ENCODE measurements around the gene CBFA2T2. TPM values are rescaled to one million over a fixed set of nuclear protein-coding genes. Genes with fewer than 3 reads are reported as not detected.

CBFA2T2 gene
- total RNA-seq, 1 donor from 2014 or later = 10.7 TPM

GRCh38 chr20:33466303-33466646 is 23.6 kb upstream of the CBFA2T2 start:
- H3K4me3 ChIP-seq = no peak overlapping the region
- intact Hi-C loops (cut with micrococcal nuclease) = loop anchor here (10.0 kb wide), 1 partner anchor 179 kb away; no protein-coding TSS in a partner anchor
- peaks cover 17% of the 10 kb centered on the region for H3K4me1 ChIP-seq
- DNase-seq = no peak
- H3K27me3 ChIP-seq (ENCODE audit: low read depth) = no peaks in the 10 kb centered on the region
- H3K27ac ChIP-seq (replicated peaks) = no peak overlapping the region
- no peaks in the 10 kb centered on the region for H3K36me3 ChIP-seq
- TF ChIP-seq CTCF (IDR thresholded peaks at IDR 0.05; ENCODE audit: borderline replicate concordance) = no peak
- H3K9me3 ChIP-seq (replicated peaks) = no peaks in the 10 kb centered on the region

DNA sequence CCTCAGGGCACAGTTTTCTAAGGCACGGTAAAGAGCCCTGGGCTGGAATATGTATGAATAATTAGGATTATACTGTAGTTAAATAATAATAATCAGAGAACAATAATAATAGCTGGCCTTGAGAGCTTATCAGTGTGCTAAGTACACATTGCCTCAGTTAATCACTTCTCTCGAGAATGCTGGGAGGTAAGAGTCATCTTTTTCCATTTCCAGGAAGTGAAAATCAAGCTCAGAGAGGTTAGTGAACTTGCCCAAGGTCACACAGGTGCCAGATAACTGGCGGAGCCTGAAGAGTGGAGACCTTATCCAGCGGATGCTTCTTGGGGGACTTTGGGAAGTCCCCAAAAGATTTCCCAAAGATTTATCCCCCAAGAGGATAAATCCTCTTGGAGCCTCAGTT is 19.4 kb upstream of the CBFA2T2 start:
- intact Hi-C loops (cut with micrococcal nuclease) = no loop called here
- TF ChIP-seq CTCF (IDR thresholded peaks at IDR 0.05; ENCODE audit: borderline replicate concordance) = no peak

DNA sequence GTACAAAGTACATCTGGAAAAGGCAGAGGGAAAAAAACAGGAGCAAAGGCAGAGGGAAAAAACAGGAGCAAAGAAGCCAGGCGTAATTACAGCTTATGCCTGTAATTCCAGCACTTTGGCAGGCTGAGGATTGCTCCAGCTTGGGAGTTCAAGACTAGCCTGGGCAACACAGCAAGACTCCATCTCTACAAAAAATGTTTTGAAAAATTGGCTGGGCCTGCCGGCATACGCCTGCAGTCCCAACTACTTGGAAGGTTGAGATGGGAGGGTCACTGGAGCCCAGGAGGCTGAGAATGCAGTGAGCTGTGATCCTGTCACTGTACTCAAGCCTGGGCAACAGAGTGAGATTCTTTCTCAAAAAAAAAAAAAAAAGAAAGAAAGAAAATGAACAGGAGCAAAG is 19.0 kb upstream of the CBFA2T2 start:
- no peaks in the 10 kb centered on the region for H3K4me1 ChIP-seq
- no peaks in the 10 kb centered on the region for H3K36me3 ChIP-seq
- intact Hi-C loops (cut with micrococcal nuclease) = no loop called here
- peaks cover 14% of the 10 kb centered on the region for H3K27me3 ChIP-seq (ENCODE audit: low read depth)
- H3K4me3 ChIP-seq = no peak overlapping the region
- no peak for DNase-seq
- H3K9me3 ChIP-seq (replicated peaks) = no peaks in the 10 kb centered on the region
- no peak overlapping the region for H3K27ac ChIP-seq (replicated peaks)
- no peak for TF ChIP-seq CTCF (IDR thresholded peaks at IDR 0.05; ENCODE audit: borderline replicate concordance)

More for the DNA sequence above, 19.4 kb upstream of the CBFA2T2 start:
- Histone ChIP-seq H3K9me3 (replicated peaks) (no peaks in the 10 kb centered on the region), H3K4me3 (no peak overlapping the region), H3K4me1 (no peaks in the 10 kb centered on the region), H3K36me3 (no peaks in the 10 kb centered on the region), H3K27ac (replicated peaks) (no peak overlapping the region), H3K27me3 (ENCODE audit: low read depth) (peaks cover 13% of the 10 kb centered on the region)
- DNase-seq = no peak

DNA sequence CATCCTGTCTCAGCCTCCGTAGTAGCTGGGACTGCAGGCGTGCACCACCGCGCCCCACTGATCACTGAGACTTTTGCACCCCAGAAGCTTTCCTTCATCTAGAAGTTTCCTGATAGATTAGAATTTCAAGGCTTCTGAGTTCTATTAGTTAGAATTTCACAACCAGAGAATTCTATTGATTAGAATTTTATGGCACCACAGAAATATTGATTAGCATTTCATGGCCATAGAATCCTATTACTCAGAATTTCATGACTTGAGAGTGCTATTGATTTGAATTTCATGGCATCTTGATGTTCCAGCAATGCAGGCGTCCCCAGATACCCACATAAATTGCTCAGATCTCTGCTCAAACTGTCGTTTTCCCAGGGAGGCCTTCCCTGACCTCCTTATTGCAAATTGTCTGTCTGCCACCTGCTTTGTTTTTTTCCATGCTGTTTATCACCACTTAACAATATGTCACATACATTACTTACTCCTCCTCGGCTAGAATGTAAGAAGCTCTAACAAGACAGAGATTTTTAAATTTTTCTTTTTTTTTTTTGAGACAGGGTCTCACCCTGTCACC is 16.9 kb upstream of the CBFA2T2 start:
- peaks cover 14% of the 10 kb centered on the region for H3K27me3 ChIP-seq (ENCODE audit: low read depth)
- no peak for DNase-seq
- no peak for TF ChIP-seq CTCF (IDR thresholded peaks at IDR 0.05; ENCODE audit: borderline replicate concordance)
- intact Hi-C loops (cut with micrococcal nuclease) = no loop called here
- H3K36me3 ChIP-seq = no peaks in the 10 kb centered on the region
- no peak overlapping the region for H3K4me3 ChIP-seq
- no peaks in the 10 kb centered on the region for H3K4me1 ChIP-seq
- no peak overlapping the region for H3K27ac ChIP-seq (replicated peaks)
- H3K9me3 ChIP-seq (replicated peaks) = no peaks in the 10 kb centered on the region

DNA sequence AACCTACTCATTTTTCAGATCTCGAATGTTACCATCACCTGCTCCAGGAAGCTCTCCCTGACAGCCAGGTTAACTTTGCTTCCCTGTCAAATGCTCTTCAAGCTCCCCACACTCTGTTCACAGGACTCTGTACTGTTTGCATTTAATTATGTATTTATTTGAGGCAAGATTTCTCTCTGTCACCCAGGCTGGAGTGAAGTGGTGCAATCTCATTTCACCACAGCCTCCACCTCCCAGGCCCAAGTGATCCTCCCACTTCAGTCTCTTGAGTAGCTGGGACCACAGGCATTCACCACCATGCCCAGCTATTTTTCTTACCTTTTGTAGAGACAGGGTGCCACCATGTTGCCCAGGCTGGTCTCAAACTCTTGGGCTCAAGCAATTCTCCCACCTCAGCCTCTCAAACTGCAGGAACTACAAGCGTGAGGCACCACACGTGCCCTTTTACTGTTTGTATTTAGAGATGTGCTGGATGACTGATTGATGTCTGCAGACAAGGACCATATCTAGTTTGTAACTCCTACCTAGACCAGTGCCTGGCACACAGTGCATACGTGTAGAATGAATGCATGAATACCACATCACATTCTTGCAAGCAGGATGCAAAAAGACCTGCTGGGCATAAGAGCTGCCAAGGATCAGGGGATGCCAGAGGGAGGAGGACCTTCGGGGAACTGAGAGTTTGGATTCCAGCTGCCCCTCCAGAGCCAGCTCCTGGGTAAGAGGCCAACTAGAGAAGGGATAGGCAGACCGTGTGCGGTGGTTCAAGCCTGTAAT is 15.6 kb upstream of the CBFA2T2 start:
- no peak for DNase-seq
- Histone ChIP-seq H3K36me3 (no peaks in the 10 kb centered on the region), H3K27me3 (ENCODE audit: low read depth) (peaks cover 14% of the 10 kb centered on the region), H3K9me3 (replicated peaks) (no peaks in the 10 kb centered on the region), H3K4me1 (no peaks in the 10 kb centered on the region), H3K4me3 (no peak overlapping the region), H3K27ac (replicated peaks) (no peak overlapping the region)
- intact Hi-C loops (cut with micrococcal nuclease) = no loop called here
- no peak for TF ChIP-seq CTCF (IDR thresholded peaks at IDR 0.05; ENCODE audit: borderline replicate concordance)
